Suprapubic skin (tissue), 3 donors: Measurements from ENCODE around the gene PTPRH.

Source experiments
- CTCF ChIP-seq, 2 donors: fragments of 200-600 bp in 1 of 2; fragments of 450-650 bp in 1 of 2; sonication (generic) in 1 of 2; IDR thresholded peaks; one replicate each; pipeline ENCODE4 v1.5.1; 2016 to 2019; ENCODE audit warnings: antibody characterized with exemption in 2 of 2, mild to moderate bottlenecking in 1 of 2, moderate library complexity in 1 of 2
- POLR2AphosphoS5 ChIP-seq, 3 donors: sonication (generic); formaldehyde crosslinking; IDR thresholded peaks; one replicate each; pipeline ENCODE4 v1.6.1; 2017; ENCODE audit warnings: antibody characterized with exemption in 3 of 3

- TF ChIP-seq CTCF (IDR thresholded peaks at IDR 0.05), result no peak
- no peak for TF ChIP-seq POLR2AphosphoS5 (IDR thresholded peaks at IDR 0.05)
Observed at GRCh38 chr19:55131421-55131820, 77.9 kb downstream of the PTPRH start.
